Glomerular endothelial cell (primary cell): Measurements from ENCODE around the gene SFTA2. TPM values are rescaled to one million over a fixed set of nuclear protein-coding genes. Genes with fewer than 3 reads are reported as not detected.
"Not testable (repeated sequence)": the region's sequence is repeated elsewhere in the genome, so short reads cannot be mapped to it uniquely, and the experiment has no call there.

Source experiments
- DNase-seq: peaks from one replicate; pipeline ENCODE4 v3.0.0-alpha.2; 2011; ENCODE audit warnings: low read depth, low spot score; ENCODE audit errors: extremely low read depth
- total RNA-seq: library from RNA; depleted of rRNA; stranded (reverse); fragments of >200 nt; gene quantifications from 2 replicates; pipeline ENCODE4 v1.2.3, GENCODE V29; 2015

SFTA2 gene
- total RNA-seq: not detected in 2 replicates

DNA sequence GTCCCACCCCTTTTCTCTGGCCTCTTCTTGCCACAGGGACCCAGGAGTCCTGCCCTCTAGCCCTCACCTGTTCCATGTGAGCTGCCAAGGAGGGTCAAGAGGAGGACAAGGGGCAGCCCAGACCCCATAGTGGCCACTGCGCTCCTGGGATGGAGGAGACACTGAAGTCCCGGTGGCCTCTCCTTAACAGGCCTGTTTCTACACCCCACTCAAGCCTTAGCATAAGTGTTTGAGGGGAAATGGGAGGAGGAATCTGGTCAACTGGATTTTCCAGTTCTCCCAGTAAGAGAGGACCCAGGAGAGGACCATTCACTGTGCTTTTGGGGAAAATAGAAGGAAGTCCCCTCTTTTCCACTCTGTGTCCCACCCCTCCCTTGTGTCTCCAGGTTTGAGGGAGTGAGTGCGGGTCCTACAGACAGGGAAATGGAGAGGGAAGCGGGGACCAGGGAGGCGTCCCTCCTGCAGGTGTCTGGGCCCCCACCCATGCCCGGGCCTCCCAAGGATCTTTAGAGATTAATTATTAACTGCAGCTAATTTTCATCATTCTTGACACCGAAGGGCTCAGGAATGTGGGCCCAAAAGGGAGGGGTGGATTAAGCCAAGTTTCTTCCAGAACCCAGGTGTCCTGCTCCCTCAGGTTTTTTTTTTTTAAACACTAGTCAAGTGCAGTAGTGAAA lies at the start of gene SFTA2:
SFTA2 (minus strand) TSS at position 202 of the 677 bp plus-strand sequence; CDS start at position 128, 74 bp downstream.
- DNase-seq: no peak

DNA sequence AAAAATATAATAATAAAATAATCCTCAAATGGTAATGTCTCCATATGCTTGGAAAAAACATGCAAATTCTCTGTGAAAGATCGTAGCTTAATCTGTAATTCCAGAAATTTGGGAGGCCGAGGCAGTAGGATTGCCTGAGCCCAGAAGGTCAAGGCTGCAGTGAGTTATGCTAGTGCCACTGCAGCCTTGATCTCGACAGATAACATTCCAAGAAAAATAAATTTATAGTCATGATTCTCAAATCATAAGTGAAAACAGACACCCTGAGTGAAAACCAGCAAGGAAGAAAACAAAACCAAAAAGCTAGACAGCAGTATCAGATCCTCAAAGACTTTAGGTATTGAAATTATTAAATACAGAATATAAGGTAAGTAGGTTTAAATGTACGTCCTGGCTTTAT lies 47.7 kb upstream of the SFTA2 start:
- DNase-seq: no peak

DNA sequence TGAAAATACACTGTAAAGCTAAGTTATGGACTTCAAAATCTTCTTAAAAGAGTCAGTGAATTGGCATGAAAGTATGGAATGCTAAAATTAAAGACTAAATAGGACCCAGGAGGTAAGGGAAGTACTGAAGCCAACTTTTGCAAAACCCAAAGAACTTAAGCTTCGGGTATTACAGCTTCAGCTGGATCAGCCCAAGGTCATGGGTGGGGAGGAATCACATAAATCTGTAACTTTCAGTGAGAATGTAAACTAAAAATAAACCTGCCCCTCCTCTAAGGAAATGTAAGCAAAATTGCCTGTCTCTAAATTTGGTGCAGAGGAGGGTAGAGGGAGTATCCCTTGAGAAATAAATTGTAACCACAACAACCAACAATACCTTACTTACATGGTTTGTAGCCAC lies 47.2 kb upstream of the SFTA2 start:
- DNase-seq: no peak

DNA sequence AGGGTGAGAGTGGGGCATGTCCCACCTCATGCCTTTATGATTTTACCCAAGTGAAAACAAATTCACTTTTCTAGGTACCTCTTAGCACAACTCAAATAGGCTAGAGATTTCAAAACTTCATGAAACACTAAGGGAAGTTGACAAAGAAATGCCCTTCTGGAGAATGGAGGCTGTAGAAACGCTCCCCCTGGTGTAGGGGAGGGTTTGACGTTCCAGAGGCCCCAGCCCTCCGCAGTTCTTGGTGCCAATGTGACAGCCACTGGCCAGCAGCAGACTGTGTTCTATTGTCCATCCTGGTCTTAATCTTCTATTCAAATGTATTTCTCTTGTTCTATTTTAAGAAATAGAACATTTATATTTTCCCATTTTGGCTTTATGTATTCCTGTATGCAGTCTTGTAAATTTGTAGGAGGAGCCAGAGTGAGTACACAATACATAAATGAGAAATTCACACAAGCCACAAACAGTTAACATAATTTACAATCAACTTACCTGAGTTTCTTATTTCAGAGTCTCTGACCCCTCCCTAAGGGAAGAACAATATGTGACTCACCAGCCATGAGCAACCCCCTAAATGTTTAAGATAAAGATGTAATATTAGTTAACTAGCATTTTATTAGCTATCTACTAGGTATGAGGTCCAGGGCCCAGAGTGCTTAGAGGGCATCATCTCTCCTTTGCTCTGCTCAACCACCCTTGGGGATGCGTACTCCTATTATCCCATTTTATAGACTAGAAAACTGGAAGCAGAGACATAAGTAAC lies 42.7 kb upstream of the SFTA2 start:
- DNase-seq: no peak

DNA sequence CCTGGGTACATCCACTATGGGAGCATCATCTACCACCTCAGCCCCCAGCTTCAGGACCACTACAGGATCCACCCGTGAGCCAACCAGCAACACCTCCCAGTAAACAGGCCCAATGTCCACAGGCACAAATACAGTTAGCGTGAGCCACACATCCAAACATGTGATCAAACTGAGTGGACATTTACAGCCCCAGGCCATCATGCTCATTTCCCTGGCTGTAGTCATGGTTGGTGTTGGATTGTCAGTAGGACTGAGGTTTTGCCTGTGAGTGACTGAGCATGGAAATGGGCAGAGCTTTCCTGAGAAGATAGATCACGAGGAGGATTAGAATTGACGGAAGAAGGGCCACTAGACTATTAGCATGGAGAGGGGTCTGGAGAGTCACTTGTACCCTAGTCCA lies 40.8 kb upstream of the SFTA2 start:
- DNase-seq: no peak

DNA sequence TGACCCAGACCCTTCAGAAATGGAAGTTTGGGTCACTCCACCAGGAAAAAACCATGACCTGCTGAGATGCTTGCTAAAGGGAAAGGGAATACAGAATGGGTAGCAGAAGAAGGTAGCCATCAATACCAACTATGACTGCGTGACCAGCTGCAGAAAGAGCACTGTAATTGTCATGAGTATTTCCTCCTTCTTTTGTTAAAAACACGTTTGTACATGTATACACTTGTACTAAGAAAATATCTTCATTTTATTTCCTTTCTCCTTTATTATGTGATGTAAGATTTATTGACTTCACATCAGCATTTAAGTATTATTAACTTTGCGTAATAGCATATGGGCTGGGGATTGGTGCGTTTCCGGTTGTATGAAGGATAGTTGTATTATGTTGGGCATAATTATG lies 39.0 kb upstream of the SFTA2 start:
- DNase-seq: no peak

DNA sequence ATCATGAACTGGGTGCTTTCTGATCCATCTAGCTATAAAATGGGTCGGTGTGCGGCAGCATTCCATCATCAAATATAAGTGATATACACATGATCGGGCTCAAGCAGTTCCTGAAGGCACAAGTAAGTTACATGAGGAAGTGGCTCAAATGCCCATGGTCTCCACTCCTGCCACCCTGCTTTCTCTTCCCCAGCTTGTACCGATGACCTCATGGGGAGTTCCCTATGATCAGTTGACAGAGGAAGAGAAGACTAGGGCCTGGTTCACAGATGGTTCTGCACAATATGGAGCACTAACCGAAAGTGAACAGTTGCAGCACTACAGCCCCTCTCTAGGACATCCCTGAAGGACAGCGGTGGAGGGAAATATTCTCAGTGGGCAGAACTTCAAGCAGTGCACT lies 37.2 kb upstream of the SFTA2 start:
- not testable (repeated sequence) for DNase-seq

DNA sequence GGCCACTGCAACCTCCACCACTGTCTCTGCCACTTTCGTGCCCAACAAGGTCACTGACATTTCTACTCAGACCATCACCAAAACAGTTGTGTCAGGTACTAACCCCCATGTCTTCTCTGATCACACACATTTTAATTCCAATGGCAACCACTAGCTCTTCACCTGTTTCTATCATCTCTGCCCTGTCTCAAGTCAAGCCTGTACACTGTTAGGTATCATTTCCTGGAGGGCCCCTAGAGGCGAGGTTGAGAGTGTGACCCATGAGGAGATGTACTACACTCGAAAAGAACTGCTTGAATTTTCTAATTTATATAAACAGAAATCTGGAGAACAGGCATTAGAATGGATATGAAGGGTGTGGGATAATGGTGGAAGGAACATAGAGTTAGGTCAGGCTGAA lies 34.2 kb upstream of the SFTA2 start:
- DNase-seq: no peak

DNA sequence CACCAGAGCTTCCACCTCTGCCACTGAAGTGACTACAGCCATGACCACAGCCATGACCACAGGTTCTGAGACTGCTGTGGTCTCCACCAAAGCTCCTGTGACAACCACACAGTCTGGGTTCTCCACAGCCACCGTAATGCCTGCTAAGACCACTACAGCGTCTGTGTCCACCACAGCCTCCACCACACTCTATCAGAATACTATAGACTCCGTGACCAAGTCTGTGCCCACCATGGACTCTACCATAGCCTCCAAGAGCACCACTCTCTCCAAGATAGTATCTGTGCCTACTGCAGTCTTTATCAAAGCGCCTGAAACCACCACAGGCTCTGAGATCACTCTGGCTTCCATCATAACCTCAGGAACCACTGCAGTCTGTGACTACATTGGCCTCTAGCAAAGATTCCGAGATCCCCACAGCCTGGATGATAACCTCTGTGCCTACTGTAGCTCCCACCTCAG lies 33.2 kb upstream of the SFTA2 start:
- DNase-seq: no peak

DNA sequence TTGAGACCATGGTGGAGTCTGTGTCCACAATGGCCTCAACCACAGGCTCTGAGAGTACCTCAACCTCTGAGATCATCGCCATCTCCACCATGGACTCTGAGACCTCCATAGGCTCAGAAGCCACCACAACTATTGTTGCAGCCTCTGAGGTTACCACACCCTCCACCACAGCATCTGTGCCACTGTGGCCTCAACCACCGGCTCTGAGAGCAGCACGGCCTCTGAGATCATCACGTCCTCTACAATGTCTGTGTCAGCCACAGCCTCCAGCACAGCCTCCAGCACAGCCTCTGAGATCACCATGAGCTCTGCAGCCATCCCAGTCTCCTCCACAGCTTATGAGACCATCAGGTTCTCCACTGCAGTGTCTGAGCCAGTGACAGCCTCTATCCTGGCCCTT lies 32.1 kb upstream of the SFTA2 start:
- no peak for DNase-seq

DNA sequence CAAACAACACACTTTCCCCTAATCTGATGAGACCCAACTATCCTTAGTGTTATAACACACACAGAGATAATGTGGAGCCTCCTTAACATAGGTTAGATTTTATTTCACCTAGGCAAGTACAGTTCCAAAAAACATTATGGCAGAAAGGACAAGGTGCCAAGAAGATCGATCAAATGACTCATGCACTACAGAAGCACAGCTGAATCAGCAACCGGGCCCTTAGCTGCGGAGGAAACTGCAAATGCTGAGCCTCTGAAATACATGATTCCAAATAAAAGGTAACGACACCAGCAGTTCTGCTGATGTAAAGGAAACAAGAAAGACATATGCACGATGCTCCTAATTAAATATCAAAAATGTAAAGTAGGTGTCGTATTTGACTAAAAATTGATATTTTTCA lies 31.7 kb upstream of the SFTA2 start:
- no peak for DNase-seq

DNA sequence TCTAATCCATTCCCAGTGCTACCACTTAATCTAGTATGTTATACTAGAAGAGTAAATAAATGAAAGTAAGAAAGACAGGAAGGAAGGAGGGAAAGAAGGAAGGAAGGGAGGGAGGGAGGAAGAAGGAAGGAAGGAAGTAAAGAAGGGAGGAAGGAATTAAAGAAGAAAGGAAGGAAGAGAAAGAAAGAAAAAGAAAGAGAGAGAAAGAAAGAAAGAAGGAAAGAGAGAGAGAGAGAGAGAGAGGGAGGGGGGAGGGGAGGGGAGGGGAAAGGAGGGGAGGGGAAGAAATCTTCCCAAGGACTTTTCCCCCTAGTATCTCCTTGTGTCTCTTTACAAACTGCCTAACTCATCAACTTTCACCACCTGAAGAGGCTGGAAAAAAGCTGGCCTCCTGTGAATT lies 30.7 kb upstream of the SFTA2 start:
- DNase-seq: no peak

DNA sequence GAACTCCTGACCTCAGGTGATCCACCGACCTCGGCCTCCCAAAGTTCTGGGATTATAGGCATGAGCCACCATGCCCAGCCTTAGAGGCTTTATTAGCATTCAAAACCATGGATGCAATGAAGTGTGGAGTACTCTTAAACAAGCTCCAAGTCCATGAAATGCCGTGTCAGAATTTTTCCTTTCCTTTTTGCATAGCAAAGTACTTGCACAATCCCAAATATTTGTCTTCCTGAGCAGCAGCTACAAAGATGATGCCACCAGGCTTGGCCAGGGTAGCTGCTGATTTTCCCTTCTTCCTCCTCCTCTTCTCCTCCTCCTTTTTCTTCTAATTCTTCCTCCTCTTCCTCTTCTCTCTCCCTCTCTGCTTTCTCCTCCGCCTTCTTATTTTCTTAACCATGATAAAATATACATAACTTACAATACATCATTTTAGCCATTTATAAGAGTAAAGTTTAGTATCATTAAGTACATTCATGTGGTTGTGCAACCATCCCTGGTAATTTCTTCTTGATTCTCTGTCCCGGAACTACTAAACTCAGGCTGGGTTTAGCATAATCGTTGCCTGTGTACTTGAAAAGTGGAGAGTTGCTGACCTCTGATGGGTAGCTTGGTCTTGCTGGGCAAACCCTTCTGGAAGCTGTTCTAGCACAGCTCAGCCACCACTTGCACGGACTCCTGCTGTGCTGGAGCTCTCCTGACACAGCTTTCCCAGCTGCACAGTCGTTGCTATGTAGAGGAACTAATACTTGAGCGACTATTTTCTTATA lies 29.1 kb upstream of the SFTA2 start:
- DNase-seq: no peak

DNA sequence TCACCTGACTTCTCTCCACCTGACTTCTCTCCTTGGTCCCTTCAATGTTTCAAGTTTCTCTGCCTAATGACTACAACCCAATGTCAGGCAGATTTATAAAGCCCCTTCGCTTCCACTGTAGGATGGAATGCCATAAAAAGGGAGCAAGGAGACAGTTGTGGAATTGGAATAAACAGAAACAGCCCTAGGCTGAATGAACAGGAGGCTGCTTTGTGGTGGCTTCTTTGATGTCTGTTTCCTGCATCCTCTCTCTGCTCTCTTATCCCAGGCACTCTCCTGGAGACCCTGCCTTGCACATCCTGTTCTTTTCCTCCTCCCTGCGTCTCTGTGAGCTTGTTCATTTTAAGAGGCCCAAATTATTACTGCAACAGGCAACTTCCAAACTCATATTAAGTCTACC lies 25.7 kb upstream of the SFTA2 start:
- DNase-seq: no peak

DNA sequence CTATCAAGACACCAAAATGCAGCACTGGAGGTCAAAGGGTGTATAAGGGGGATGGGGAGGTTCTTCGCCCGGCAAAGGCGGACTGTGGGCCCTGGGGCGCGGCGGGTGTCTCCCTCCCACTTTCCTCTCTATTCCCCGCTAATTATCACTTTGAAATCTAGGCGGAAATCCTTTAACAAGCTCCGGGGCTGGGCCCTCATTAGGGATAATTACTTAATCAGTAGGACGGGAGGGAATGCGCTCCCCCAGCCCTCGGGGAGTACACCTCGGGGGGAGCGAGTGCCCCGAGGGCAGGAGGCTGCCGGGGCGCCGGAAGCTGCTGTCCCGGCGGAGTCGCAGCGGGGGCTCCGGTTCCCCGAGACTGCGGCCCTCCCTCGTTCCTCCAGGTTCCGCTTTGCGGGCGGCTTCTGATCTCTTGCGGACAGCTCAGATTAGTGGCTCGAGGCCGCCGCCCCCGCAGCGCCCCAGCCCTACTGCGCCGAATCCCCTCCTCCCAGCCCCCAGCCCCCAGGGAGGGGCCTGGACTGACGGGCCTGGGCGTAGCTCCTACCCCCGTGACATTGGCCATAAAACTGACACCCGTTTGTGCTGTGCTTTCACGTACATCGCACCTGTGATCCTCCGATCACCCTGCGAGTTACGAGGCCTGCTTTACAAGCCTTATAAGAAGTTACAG lies 23.5 kb upstream of the SFTA2 start:
- DNase-seq: no peak

DNA sequence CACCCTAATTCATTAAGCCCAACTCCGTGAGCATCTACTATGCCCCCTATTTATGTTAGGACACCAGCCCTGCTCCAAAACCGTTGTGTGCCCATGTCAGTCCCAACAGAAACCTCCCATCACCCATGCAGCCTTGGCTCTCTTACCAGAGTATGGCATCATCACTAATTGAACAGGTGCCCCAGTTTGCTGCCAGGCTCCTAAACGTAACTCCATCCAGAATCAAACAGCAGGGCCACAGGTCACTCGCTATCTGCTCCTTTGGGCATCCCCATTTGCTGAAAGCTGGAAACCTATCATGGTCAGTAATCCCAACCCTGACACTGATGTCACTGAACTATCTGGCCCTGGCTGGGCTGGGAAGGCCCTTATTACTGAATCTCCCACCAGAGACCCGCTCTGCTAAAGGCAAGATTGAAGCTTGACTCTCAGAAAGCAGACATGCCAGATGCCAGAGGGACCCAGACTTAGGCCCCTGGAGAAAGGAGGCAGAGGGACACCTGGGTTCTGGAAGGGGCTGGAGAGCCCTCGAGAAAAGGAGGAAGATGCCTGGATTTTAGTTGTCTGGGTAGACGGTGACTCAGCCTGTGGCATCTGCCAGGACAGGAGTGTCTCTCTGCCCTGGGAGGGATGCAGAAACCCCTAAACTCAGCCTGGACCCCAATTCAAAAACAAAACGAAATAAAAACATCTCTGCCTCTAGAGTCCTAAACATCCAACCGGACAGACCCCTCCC lies 22.8 kb upstream of the SFTA2 start:
- no peak for DNase-seq

DNA sequence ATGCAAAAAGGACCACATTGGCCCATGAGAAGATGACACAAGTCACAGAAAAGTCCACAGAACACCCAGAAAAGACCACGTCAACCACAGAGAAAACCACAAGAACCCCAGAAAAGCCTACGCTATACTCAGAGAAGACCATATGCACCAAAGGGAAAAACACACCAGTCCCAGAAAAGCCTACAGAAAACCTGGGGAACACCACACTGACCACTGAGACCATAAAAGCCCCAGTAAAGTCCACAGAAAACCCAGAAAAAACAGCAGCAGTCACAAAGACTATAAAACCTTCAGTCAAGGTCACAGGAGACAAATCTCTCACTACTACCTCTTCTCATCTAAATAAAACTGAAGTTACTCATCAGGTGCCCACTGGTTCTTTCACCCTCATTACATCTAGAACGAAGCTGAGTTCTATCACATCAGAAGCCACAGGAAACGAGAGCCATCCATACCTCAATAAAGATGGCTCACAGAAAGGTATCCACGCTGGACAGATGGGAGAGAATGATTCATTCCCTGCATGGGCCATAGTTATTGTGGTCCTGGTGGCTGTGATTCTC lies 20.0 kb upstream of the SFTA2 start:
- no peak for DNase-seq

DNA sequence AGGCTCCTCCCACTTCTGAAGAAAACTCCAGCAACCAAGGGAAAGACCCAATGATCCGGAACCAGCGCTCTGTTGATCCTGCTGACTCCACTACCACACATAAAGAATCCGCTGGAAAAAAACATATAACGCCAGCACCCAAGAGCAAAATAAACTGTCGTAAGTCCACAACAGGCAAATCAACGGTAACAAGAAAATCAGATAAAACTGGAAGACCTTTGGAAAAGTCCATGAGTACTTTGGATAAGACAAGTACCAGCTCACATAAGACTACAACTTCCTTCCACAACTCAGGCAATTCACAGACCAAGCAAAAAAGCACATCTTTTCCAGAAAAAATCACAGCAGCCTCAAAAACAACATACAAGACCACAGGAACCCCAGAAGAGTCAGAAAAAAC lies 16.8 kb upstream of the SFTA2 start:
- DNase-seq: no peak

DNA sequence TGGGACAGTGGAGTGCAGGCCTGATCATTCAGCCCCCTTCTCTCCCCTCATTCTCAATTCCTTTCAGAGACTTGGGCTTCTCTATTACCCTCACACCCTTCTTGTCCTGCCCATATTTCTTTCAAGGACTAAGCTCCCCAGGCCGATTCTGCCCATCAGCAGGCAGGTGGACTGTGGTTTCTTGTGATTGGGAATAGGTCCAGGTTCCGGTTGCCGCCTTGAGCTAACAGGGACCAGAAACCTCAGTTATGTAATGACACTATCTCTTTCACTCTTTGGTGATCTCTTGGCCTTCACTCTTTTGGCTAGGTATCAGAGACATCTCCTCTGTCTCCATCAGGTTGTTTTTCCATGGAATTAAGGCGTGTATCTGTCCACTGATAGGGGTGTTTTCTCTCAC lies 15.3 kb upstream of the SFTA2 start:
- DNase-seq: no peak

DNA sequence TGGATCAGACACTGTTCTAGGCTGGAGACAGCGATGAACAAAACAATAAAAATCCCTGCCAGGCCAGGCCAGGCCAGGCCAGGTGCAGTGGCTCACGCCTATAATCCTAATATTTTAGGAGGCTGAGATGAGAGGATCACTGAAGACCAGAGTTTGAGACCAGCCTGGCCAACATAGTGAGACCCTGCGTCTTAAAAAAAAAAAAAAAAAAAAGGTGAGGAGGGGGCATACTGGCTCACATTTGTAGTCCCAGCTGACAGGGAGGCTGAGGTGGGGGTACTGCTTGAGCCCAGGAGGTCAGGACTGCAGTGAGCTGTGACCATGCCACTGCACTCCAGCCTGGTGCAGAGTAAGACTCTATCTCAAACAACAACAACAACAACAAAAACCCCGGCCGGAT lies 13.3 kb upstream of the SFTA2 start:
- DNase-seq: no peak
